ENCODE data around the gene SSR3. TPM values are rescaled to one million over a fixed set of nuclear protein-coding genes. Genes with fewer than 3 reads are reported as not detected.

Gene SSR3
- total and polyA plus RNA-seq, 11 donors = 112 to 900 (median 197) TPM

- TF ChIP-seq, protein P1, sequence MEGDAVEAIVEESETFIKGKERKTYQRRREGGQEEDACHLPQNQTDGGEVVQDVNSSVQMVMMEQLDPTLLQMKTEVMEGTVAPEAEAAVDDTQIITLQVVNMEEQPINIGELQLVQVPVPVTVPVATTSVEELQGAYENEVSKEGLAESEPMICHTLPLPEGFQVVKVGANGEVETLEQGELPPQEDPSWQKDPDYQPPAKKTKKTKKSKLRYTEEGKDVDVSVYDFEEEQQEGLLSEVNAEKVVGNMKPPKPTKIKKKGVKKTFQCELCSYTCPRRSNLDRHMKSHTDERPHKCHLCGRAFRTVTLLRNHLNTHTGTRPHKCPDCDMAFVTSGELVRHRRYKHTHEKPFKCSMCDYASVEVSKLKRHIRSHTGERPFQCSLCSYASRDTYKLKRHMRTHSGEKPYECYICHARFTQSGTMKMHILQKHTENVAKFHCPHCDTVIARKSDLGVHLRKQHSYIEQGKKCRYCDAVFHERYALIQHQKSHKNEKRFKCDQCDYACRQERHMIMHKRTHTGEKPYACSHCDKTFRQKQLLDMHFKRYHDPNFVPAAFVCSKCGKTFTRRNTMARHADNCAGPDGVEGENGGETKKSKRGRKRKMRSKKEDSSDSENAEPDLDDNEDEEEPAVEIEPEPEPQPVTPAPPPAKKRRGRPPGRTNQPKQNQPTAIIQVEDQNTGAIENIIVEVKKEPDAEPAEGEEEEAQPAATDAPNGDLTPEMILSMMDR (IDR thresholded peaks at IDR 0.05) = no peak
- TF ChIP-seq POLR2A (IDR thresholded peaks at IDR 0.05) = no peak
- DNase-seq (no peak), ATAC-seq (no peak)
- Histone ChIP-seq H3K4me1 (peaks cover 0 to 30% (median 5%) of the 10 kb centered on the region in 12 donors), H3K4me3 (no peak overlapping the region), H3K9me3 (no peaks in the 10 kb centered on the region), H3K27me3 (no peaks in the 10 kb centered on the region), H3K36me3 (no peaks in the 10 kb centered on the region), H3K27ac (no peak overlapping the region)
- 95 to 98% (median 95%) methylated on average over 2 of the region's 2 CpGs for WGBS, 4 donors
- intact Hi-C loops (cut with DNase I) = loop anchor here in 1 of 10 donors (10.0 kb wide), 1 partner anchor 48 kb away; the partner anchor contains the start of gene SSR3
These were observed 47.5 kb upstream of the SSR3 start for GRCh38 chr3:156602424-156602823.

- Histone ChIP-seq H3K36me3 (no peaks in the 10 kb centered on the region), H3K4me3 (no peak overlapping the region), H3K27ac (no peak overlapping the region), H3K27me3 (no peaks in the 10 kb centered on the region), H3K4me1 (peaks cover 0 to 29% (median 4%) of the 10 kb centered on the region in 12 donors), H3K9me3 (no peaks in the 10 kb centered on the region)
- ATAC-seq = no peak
- intact Hi-C loops (cut with DNase I) = loop anchor here in 1 of 10 donors (10.0 kb wide), 1 partner anchor 47 kb away; the partner anchor contains the start of gene SSR3
- 62 to 68% (median 64%) methylated on average over 3 of the region's 3 CpGs for WGBS, 4 donors
- TF ChIP-seq POLR2A (IDR thresholded peaks at IDR 0.05) = no peak
- TF ChIP-seq, protein P1 (IDR thresholded peaks at IDR 0.05) = no peak
- DNase-seq = no peak
These were observed 46.6 kb upstream of the SSR3 start for GRCh38 chr3:156601497-156601896.

DNA sequence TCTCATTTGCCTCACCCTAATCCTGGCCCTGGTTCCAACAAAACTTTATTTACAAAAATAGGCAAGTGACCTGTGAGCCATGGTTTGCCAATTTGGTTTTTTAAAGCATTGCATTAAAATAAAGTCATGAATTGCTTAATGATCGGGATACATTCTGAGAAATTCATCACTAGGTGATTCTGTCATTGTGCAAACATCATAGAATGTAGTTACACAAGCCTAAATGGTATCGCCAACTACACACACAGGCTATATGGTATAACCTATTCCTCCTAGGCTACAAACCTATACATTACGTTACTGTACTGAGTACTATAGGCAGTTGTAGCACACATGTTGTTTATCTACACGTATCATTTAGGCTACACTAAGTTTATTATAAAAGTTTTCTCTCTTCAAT lies 45.9 kb upstream of the SSR3 start:
- H3K27ac ChIP-seq = no peak overlapping the region
- no peak overlapping the region for H3K4me3 ChIP-seq
- ATAC-seq (no peak), DNase-seq (no peak)
- peaks cover 0 to 22% (median 4%) of the 10 kb centered on the region in 12 donors for H3K4me1 ChIP-seq
- TF ChIP-seq, protein P1 (IDR thresholded peaks at IDR 0.05) = no peak
- H3K36me3 ChIP-seq = no peaks in the 10 kb centered on the region
- no peaks in the 10 kb centered on the region for H3K27me3 ChIP-seq
- no peaks in the 10 kb centered on the region for H3K9me3 ChIP-seq
- intact Hi-C loops (cut with DNase I) = loop anchor here in 1 of 10 donors (10.0 kb wide), 1 partner anchor 46 kb away; the partner anchor contains the start of gene SSR3
- WGBS, 4 donors = 94 to 97% (median 96%) methylated on average over 4 of the region's 4 CpGs

GRCh38 chr3:156599089-156599874 lies 44.4 kb upstream of the SSR3 start:
- Histone ChIP-seq H3K36me3 (no peaks in the 10 kb centered on the region), H3K4me3 (no peak overlapping the region), H3K27ac (no peak overlapping the region), H3K9me3 (no peaks in the 10 kb centered on the region), H3K4me1 (peaks cover 0 to 15% (median 0%) of the 10 kb centered on the region in 12 donors), H3K27me3 (no peaks in the 10 kb centered on the region)
- DNase-seq (no peak), ATAC-seq (no peak)
- no peak for TF ChIP-seq POLR2A (IDR thresholded peaks at IDR 0.05)
- TF ChIP-seq, protein P1 (IDR thresholded peaks at IDR 0.05) = no peak
- intact Hi-C loops (cut with DNase I) = no loop called here
- 62 to 68% (median 63%) methylated on average over 9 of the region's 9 CpGs for WGBS, 4 donors
